NCI-H2227 treated with DMSO at 0.1 percent for 48 hours (cell line): Measurements from ENCODE around the gene EPC2.
"Not testable (repeated sequence)": the region's sequence is repeated elsewhere in the genome, so short reads cannot be mapped to it uniquely, and the experiment has no call there.

Source experiments
- DNase-seq: peaks from one replicate; lab custom pipeline; 2025; lab: John Stamatoyannopoulos, UW

The EPC2 gene

GRCh38 chr2:148640767-148641166, 3.8 kb upstream of the EPC2 start:
- no peak for DNase-seq

- DNase-seq = no peak
These were observed 2.3 kb upstream of the EPC2 start for GRCh38 chr2:148642112-148642744.

DNA sequence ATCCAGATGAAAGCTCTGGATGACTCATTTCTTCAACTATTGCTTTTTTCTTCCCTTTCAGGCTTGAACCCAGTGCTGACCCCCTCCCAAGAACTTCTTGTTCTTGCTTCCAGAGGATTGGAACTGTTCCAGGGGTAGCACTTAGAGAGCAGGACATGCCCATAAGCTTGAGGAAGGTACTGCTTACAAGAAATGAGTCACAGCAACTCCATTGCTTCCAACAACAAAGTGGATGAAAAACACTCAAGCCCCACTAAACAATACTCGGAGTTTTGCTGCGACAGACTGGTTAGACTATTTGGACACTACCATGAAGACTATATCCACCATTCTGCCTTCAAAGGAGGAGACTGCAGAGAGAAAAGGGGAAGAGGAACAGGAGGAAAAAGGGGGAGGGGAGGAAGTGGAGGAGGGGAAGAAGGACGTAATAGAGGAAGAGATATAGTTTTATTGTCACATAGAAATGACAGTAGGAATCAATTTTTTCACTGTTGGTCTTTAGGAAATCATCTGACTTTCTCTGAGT, 1.6 kb upstream of the EPC2 start:
- DNase-seq = peak; percentile 25

DNA sequence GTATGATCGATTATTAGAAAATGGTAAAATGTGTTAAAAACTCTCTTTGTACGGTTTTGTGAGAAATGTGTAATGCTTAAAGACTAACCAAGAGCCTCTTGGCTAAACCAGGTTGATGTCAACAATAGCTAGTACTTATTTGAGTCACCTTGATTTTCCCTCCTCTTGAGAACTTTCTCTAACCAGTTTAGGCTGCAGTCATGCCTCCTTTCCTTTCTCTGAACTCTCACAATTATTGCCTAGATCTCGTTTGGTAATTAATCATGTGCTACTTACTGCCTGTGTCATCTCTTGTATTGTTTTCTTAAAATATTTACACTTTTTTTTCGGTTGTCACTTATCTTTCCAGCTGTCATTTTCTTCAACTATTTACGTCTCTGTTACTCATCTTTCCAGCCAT, 1.1 kb upstream of the EPC2 start:
- no peak for DNase-seq

- DNase-seq = peak; percentile 98
These were observed 460 bp downstream of the EPC2 start for GRCh38 chr2:148644883-148645538.

- peak; percentile 95 for DNase-seq
These were observed 1.1 kb downstream of the EPC2 start for GRCh38 chr2:148645539-148646230.

- no peak for DNase-seq
These were observed 1.6 kb downstream of the EPC2 start for GRCh38 chr2:148646231-148646559.

DNA sequence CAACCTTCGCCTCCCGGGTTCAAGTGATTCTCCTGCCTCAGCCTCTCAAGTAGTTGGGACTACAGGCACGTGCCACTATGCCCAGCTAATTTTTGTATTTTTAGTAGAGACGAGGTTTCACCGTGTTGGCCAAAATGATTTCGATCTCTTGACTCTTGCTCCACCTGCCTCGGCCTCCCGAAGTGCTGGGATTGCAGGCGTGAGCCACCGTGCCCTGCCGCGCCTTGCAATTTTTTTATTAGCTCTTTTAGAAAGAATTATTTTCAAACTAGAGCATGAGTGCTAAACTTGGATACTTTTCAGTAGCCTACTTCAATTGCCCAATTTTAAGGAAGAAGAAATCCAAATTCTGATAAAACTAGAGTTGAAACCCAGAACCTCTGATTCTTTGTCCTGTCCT, 3.2 kb downstream of the EPC2 start:
- DNase-seq = not testable (repeated sequence)

DNA sequence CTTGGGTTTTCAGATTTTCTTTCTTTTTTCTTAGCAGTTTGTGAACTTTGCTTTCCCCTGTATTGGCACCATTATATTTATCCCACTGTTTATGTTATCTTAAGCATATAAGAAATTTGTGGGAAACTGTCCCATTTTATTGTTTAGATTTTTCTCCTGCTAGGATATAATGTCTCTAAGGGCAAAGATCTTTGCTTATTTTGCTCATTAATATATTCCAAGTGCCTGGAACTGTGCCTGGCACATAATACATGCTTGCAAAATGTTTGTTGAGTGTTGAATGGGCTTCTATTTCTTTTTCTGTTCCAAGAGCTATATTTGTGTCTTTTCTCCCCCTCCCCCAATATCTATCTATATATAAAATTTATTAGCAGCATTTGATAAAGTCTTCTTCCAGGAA, 5.4 kb downstream of the EPC2 start:
- DNase-seq = no peak

DNA sequence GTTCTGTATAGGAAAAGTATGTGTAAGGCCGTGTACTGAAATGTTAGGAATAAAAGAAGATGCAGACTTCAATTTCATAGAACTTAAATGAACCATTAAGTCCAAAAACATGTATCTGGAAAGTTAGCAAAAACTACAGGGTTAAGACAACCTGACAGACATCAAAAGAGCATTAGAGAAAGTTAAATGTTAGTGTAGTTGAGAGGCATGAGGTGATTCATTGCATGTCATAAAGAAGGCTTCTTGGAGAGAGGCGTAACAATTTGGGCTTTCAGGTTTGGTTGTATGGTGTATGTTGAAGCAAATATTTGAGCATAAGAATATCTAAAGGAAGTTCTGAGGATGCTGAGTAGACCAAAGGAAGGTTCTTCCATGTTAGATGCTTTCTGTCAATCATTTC, 6.3 kb downstream of the EPC2 start:
- DNase-seq = no peak

DNA sequence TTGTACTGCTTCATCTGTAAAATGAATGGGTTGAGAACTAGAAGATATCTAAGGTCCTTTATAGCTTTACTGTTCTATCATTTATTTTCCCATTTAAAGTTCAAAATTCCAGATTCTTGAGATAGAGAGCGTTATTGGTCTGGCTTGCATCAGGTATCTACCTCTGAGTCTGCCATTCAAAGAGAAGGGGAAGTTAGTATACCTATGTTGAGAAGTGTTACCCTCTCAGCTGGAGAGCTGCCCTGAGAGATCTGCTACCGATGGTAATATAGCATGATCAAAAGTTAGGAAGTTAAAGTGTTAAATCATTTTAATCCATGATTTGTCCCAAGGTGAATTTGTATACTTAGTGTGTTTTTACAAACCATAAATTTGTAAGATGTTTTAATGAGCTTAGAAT, 7.4 kb downstream of the EPC2 start:
- no peak for DNase-seq

DNA sequence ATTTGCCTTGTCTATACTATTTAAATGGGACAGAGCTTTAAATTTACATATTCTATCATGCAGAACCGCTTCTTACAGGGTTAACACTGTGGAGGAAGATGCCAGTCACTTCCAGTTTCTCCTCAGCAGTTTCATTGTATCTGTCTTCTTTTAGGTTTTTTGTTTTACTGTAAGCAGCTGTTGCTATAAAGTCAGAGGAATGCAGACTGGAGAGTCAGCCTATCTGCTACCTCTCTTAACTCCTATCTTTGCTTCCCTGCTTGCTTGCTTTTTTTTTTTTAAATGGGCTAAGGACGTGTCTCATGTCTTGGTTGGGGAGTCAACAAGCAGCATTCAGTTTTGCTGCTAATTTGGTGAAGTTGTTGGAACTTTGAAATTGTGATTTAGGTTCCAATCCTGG, 8.9 kb downstream of the EPC2 start:
- DNase-seq = no peak

DNA sequence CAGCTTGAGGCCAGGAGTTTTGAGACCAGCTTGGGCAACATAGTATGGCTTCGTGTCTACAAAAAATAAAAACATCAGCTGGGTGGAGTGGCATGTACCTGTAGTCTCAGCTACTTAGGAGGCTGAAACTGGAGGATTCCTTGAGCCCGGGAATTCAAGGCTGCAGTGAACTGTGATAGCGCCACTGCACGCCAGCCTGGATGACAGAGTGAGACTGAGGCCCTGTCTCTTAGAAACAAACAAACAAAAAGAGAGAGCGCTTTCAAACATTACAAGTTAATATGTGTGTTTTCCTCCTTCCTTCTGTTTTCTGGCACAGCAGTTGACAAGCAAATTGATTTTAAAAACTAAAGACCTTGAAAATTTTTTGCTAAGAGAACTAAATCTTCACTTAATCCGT, 9.9 kb downstream of the EPC2 start:
- no peak for DNase-seq

GRCh38 chr2:148656516-148656915, 12.0 kb downstream of the EPC2 start:
- DNase-seq = no peak

DNA sequence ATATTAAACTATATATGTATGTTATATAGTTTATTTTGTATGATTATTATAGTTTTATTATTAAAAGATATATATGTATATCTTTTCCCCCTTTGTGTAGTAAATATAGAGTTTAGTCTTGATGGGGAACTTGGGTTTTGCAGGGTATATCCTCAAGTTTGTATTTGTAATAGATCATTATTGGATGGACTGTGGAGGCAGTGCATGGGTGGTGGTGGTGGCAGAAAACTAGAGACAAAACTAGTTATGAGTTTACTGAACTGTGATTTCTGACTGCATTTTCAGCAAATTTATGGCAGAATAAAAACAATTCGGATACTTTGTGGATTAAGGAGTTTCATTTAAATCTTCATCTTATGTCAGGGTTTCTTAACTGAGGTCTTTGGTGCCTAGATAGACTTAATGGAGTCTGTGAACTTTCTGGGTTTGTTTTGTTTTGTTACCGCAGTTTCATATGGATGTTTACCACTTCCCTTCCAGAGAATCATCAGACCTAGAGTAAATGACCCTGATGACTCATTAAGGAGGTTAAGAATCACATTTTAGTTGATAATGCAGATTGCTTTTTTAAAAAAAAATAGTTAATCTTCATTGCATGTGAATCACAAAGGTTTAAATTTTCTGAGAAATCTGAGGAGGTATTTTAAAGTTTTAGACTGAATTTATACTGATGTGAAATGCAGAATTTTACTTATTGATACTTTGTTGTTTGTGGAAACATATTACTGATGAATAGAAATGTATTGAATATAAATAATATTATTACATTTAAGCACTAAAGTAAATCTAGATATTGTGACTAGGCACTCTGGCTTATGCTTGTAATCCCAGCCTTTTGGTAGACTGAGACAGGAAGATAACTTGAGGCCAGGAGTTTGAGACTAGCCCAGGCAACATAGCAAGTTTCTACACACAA, 14.5 kb downstream of the EPC2 start:
- DNase-seq = no peak

GRCh38 chr2:148660999-148661398, 16.4 kb downstream of the EPC2 start:
- DNase-seq = no peak

DNA sequence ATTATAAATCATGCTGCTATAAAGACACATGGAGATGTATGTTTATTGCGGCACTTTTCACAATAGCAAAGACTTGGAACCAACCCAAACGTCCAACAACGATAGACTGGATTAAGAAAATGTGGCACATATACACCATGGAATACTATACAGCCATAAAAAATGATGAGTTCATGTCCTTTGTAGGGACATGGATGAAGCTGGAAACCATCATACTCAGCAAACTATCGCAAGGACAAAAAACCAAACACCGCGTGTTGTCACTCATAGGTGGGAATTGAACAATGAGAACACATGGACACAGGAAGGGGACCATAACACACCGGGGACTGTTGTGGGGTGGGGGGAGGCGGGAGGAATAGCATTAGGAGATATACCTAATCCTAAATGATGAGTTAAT, 17.8 kb downstream of the EPC2 start:
- DNase-seq = not testable (repeated sequence)

GRCh38 chr2:148664229-148664628, 19.7 kb downstream of the EPC2 start:
- DNase-seq = no peak

DNA sequence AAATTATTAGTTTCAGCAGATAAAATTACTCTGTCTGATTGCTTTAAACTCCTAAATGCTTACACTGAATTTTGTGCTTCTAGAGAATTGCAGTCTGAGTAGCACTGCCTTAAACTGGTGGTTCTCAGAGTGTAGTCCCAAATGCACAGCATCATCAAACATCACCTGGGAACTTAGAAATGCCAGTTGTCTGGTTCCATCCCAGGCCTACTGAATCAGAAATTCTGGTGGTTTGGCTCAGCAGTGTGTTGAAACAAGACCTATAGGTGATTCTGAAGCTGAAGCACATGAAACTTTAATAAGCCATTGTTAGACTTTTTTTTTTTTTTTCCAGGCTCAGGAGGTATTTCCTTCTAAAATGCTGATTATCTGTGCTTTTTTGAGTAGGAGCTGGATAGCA, 22.0 kb downstream of the EPC2 start:
- DNase-seq = no peak

DNA sequence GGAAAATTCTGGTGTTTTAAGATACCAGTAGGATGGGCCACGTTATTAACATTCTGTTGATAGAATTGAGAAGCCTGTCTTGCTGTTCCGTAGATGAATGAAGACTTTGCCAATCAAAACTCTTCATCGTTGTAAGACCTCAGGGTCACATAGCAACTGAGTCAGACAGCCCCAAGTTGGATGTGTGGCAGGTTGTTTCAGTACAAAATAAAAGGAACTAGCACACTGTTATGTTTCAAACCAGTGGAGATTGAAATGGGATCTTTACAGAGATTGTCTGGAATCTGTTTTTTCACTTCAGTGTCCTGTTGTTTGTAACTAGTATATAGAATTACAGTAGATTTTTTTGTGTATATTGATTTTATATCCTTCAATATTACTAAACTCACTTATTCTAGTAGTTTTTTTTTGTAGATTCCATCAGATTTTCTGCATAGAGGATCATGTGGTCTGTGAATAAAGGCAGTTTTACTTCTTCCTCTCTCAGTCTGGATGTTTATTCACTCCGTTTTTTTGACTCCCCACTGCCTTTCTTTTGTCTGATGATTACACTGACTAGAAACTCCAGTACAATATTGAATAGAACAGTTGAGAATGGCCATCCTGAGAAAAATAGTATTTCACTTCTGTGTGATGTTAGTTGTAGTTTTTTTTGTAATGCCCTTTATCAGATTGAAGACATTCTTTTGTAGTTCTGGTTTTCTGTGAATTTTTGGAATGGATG, 22.7 kb downstream of the EPC2 start:
- DNase-seq = no peak

DNA sequence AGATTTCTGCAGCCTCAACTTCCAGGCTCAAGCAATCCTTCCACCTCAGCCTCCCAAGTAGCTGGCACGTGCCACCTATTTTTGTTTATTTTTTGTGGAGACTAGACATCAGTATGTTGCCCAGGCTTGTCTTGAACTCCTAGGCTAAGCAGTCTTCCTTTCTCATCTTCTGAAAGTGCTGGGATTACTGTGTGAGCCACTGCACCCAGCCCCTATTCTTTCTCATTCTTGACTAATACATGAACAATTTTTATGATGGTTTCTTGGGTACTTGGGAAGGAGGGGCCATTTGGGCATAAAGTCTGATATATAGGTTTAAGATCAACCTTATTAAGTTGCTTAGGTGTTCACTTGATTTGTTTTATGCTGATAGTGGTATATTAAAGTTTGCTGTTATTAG, 26.2 kb downstream of the EPC2 start:
- no peak for DNase-seq
